Inferior parietal cortex (tissue), 1 donor: ENCODE data around the gene F7.
"Not testable (repeated sequence)": the region's sequence is repeated elsewhere in the genome, so short reads cannot be mapped to it uniquely, and the experiment has no call there.

Source experiments
- DNase-seq: peaks from one replicate; pipeline ENCODE4 v3.0.0-alpha.2; 2016; ENCODE audit errors: extremely low spot score

The F7 gene

GRCh38 chr13:113072376-113072775 is 33.2 kb upstream of the F7 start:
- no peak for DNase-seq

GRCh38 chr13:113073942-113074341 is 31.6 kb upstream of the F7 start:
- no peak for DNase-seq

DNA sequence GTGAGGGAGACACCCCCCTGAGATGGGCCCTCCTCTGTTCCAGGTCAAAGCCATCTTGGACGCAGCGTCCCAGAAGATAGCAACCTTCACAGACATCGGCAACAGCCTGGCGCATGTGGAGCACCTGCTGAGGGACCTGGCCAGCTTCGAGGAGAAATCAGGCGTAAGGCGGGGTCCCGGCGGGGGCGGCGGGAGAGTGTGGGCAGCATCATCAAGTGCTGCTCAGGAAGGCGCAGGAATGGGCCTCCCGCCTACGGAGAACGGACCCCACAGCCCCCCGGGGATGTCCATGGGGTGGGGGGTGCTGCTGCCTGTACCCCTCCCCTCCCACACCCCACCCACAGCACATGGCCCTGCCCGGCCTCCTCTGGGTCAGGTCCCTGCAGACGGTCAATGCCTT is 31.2 kb upstream of the F7 start:
- DNase-seq: no peak

- no peak for DNase-seq
Measured at GRCh38 chr13:113074876-113075275, 30.7 kb upstream of the F7 start.

GRCh38 chr13:113075711-113076110 is 29.9 kb upstream of the F7 start:
- DNase-seq: no peak

GRCh38 chr13:113076681-113077401 is 28.8 kb upstream of the F7 start:
- no peak for DNase-seq

DNA sequence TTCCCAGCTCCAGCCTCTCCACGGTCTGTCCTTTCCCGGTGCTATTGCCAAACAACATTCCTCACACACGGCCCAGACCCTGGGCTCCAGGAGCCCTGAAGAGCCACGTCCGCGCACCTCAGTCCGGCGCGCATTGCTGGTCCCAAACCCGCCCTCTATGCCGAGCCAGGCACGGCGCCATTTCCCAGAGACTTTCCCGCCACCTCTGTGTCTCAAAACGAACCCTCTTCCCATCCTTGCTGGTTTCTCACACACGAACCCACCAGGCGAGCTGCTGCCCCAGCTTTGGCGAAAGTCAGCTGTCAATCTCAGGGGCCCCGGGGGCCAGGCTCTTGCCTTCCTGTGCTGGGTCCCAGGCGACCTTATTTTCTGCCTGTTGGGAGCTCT is 28.0 kb upstream of the F7 start:
- DNase-seq: no peak

- no peak for DNase-seq
Measured at GRCh38 chr13:113077953-113078901, 27.4 kb upstream of the F7 start.

DNA sequence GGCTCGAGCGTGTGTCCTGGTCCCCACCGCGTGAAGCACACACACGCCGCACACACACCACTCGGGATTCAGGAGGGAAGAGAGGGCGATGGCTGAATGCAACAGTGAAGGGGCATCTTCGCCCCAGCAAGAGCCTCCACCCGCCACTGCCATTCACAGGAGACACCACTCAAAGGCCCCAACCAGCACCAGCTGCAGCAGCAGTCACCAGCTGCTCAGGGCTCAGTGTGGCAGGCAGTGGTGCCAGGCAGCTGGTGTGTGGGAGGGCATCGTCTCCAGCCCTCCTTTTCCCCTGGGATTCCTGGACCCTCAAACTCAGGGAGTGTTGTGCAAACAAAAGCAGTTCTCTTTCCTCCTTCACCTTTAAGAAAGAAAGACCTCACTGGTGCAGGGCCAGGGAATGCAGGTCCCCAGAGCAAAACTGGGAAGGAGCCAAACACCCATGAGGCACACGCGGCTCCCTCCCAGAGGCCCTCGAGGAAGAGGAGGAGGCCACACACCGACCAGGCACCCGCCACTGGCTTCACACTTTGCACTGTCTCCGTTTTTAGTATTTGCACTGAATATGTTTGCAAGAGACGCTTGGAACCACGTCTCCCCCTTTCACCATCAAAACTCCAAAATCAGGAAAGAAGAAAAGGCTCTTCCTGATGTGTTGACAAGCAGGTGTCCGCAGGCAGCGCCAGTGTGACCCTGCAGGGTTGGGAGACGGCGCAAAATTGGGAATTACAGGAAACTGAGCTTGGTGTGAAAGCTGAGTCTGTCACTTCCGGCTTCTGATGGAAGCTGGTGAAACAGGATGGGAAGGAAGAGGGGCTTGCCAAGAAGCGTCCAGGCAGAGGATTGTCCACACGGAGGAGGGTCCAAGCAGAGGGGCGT is 26.4 kb upstream of the F7 start:
- no peak for DNase-seq

- DNase-seq: not testable (repeated sequence)
Measured at GRCh38 chr13:113079781-113080080, 25.9 kb upstream of the F7 start.

DNA sequence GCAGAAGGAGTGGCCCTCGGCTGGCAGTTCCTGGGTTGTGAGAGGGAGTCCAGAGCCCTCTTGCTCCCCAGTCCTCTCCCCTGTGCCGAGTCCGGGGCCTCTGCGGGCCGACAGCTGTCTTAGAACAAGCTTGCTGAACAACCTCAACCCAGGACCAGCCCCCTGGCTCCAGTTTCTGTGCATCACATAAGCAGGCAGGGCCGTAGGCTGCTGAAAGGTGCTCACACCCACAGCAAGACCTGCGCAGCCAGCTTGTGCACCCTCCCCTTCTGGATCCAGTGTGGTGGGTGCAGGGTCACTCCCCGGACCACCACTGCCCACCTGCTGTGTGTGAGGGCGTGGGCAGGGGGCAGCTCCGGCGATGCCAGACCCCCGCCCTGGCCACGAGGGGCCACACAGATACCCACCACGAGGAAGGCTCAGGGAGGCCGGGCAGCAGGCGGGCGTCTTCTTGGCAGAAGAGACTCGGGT is 25.2 kb upstream of the F7 start:
- DNase-seq: no peak

GRCh38 chr13:113080901-113081521 is 24.6 kb upstream of the F7 start:
- no peak for DNase-seq

DNA sequence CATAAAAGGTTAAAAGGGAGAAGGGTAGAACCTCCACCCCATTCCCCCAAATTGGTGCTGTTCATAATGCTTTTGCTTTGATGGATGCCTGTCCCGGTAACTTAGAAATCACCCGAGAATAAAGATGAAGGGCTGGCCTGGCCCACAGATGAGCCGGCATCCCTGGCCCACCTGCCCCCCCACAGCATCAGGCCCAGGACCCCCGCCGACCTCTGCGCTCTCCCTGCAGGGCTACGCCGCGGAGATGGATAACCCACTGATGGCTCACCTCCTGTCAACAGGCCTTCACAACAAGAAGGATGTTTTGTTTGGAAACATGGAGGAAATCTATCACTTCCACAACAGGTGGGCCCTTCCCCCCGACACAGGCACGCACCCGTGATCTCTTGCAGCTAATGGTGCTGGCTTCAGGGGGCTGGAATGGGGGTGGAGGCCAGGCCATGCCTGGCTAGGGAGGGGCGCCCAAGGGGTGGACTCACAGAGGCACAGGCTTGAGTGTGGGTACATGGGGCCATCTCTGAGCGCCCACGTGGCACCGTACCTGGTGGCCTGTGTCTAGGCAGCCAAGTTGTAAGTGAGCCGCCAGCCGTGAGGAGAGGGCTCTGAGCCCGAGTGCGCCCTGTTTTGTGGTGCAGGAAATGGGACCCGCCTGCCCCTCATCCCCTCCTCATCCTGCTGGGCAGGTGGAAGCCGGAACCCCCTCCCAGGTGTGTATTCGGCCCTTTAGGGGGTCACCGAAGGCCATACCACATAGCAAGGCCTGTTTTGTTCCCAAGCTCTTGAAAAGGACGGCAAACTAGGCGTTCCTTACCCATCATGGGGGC is 23.2 kb upstream of the F7 start:
- DNase-seq: no peak

GRCh38 chr13:113083022-113083373 is 22.6 kb upstream of the F7 start:
- DNase-seq: no peak

DNA sequence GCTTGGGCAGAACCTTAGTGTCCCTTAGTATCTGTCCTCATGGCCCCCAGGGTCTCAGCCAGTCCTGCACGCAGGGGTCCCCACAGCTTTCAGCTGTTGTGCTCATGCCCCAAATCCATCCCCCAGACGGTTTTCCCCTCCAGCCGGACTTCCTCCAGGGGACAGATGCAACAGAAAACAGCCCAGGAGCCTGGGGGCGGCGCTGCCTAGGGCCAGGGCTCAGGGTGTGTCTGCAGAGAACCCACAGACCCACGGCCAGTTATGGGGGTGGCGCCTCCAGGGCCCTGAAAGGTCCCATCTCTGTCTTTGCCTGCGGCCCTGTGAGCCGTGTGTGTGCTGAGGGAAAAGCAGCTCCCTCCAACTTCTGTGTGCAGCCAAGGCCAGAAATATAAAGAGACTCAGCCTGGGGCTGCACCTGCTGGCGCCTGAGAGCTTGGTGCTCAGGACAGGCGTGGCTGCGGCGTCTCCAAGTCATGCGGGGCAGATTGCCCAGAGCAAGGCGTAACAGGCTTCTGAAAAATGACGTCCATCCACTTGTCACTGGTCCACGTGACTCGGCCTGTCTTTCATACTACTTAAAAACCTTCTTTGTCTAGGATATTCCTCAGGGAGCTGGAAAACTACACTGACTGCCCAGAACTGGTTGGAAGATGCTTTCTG is 22.1 kb upstream of the F7 start:
- DNase-seq: peak; percentile 68

- no peak for DNase-seq
Measured at GRCh38 chr13:113084094-113084942, 21.3 kb upstream of the F7 start.

GRCh38 chr13:113084943-113085540 is 20.5 kb upstream of the F7 start:
- no peak for DNase-seq

- DNase-seq: no peak
Measured at GRCh38 chr13:113086031-113086750, 19.4 kb upstream of the F7 start.
